ENCODE data around the gene TMC4.

Gene TMC4

GRCh38 chr19:54156953-54157352 lies 16.0 kb downstream of the TMC4 start:
- no peak overlapping the region for H3K4me2 ChIP-seq (ENCODE audit: low read length)
- H3K79me2 ChIP-seq (ENCODE audit: low read length): peaks cover 18% of the 10 kb centered on the region
- H3K4me3 ChIP-seq (ENCODE audit: low read length): no peak overlapping the region
- TF ChIP-seq CTCF (IDR thresholded peaks at IDR 0.05; ENCODE audit: low read depth, low read length) (no peak), EZH2phosphoT487 (IDR thresholded peaks at IDR 0.05; ENCODE audit: low read depth) (no peak)
- no peaks in the 10 kb centered on the region for H4K20me1 ChIP-seq (ENCODE audit: insufficient read depth, low read length)
- H3K9ac ChIP-seq (ENCODE audit: low read length): no peak overlapping the region
- H2AFZ ChIP-seq (ENCODE audit: low read depth, low read length): no peak overlapping the region
- no peaks in the 10 kb centered on the region for H3K27me3 ChIP-seq (ENCODE audit: low read depth, low read length)
- H3K27ac ChIP-seq (ENCODE audit: low read length): no peak overlapping the region
- no peaks in the 10 kb centered on the region for H3K9me3 ChIP-seq (ENCODE audit: insufficient read depth, low read length)
- H3K4me1 ChIP-seq (ENCODE audit: low read length): peaks cover 18% of the 10 kb centered on the region
- peaks cover 50% of the 10 kb centered on the region for H3K36me3 ChIP-seq (replicated peaks; ENCODE audit: low read depth, low read length)

GRCh38 chr19:54156490-54156889 lies 16.5 kb downstream of the TMC4 start:
- no peak overlapping the region for H2AFZ ChIP-seq (ENCODE audit: low read depth, low read length)
- H3K4me2 ChIP-seq (ENCODE audit: low read length): no peak overlapping the region
- peaks cover 18% of the 10 kb centered on the region for H3K4me1 ChIP-seq (ENCODE audit: low read length)
- no peaks in the 10 kb centered on the region for H3K27me3 ChIP-seq (ENCODE audit: low read depth, low read length)
- H3K9me3 ChIP-seq (ENCODE audit: insufficient read depth, low read length): no peaks in the 10 kb centered on the region
- H3K4me3 ChIP-seq (ENCODE audit: low read length): no peak overlapping the region
- no peaks in the 10 kb centered on the region for H4K20me1 ChIP-seq (ENCODE audit: insufficient read depth, low read length)
- H3K9ac ChIP-seq (ENCODE audit: low read length): no peak overlapping the region
- H3K27ac ChIP-seq (ENCODE audit: low read length): no peak overlapping the region
- TF ChIP-seq CTCF (IDR thresholded peaks at IDR 0.05; ENCODE audit: low read depth, low read length) (no peak), EZH2phosphoT487 (IDR thresholded peaks at IDR 0.05; ENCODE audit: low read depth) (no peak)
- H3K79me2 ChIP-seq (ENCODE audit: low read length): peaks cover 18% of the 10 kb centered on the region
- peaks cover 55% of the 10 kb centered on the region for H3K36me3 ChIP-seq (replicated peaks; ENCODE audit: low read depth, low read length)

GRCh38 chr19:54155694-54156093 lies 17.3 kb downstream of the TMC4 start:
- Histone ChIP-seq H3K9ac (ENCODE audit: low read length) (no peak overlapping the region), H3K4me2 (ENCODE audit: low read length) (no peak overlapping the region), H3K27ac (ENCODE audit: low read length) (no peak overlapping the region), H3K9me3 (ENCODE audit: insufficient read depth, low read length) (no peaks in the 10 kb centered on the region), H3K27me3 (ENCODE audit: low read depth, low read length) (no peaks in the 10 kb centered on the region), H2AFZ (ENCODE audit: low read depth, low read length) (no peak overlapping the region), H4K20me1 (ENCODE audit: insufficient read depth, low read length) (no peaks in the 10 kb centered on the region), H3K36me3 (replicated peaks; ENCODE audit: low read depth, low read length) (peaks cover 60% of the 10 kb centered on the region), H3K4me3 (ENCODE audit: low read length) (no peak overlapping the region), H3K4me1 (ENCODE audit: low read length) (peaks cover 15% of the 10 kb centered on the region), H3K79me2 (ENCODE audit: low read length) (peaks cover 14% of the 10 kb centered on the region)
- TF ChIP-seq CTCF (IDR thresholded peaks at IDR 0.05; ENCODE audit: low read depth, low read length): no peak
- no peak for TF ChIP-seq EZH2phosphoT487 (IDR thresholded peaks at IDR 0.05; ENCODE audit: low read depth)

- Histone ChIP-seq H3K27ac (ENCODE audit: low read length) (no peak overlapping the region), H3K4me2 (ENCODE audit: low read length) (no peak overlapping the region), H3K9me3 (ENCODE audit: insufficient read depth, low read length) (no peaks in the 10 kb centered on the region), H3K36me3 (replicated peaks; ENCODE audit: low read depth, low read length) (peaks cover 68% of the 10 kb centered on the region), H3K27me3 (ENCODE audit: low read depth, low read length) (no peaks in the 10 kb centered on the region), H3K79me2 (ENCODE audit: low read length) (peaks cover 10% of the 10 kb centered on the region), H3K4me1 (ENCODE audit: low read length) (peaks cover 11% of the 10 kb centered on the region), H3K4me3 (ENCODE audit: low read length) (no peak overlapping the region), H3K9ac (ENCODE audit: low read length) (no peak overlapping the region), H4K20me1 (ENCODE audit: insufficient read depth, low read length) (no peaks in the 10 kb centered on the region), H2AFZ (ENCODE audit: low read depth, low read length) (no peak overlapping the region)
- TF ChIP-seq CTCF (IDR thresholded peaks at IDR 0.05; ENCODE audit: low read depth, low read length) (no peak), EZH2phosphoT487 (IDR thresholded peaks at IDR 0.05; ENCODE audit: low read depth) (no peak)
Measured at GRCh38 chr19:54154603-54155345, 18.2 kb downstream of the TMC4 start.

Data from OCI-LY3 (cell line).